Mucosa of rectum (tissue), 2 donors: ENCODE data around the gene ZFHX3.

Source experiments
- H3K27ac ChIP-seq, 2 donors: one replicate each; pipeline ENCODE4 v1.7.0; 2013; ENCODE audit warnings: inconsistent platforms in 2 of 2, low read depth in 2 of 2, low read length in 2 of 2
- H3K27me3 ChIP-seq, 2 donors: one replicate each; pipeline ENCODE4 v1.7.0; 2013; ENCODE audit warnings: low read length in 2 of 2; ENCODE audit not compliant: control insufficient read depth in 2 of 2, insufficient read depth in 2 of 2
- H3K36me3 ChIP-seq, 2 donors: one replicate each; pipeline ENCODE4 v1.7.0; 2013; ENCODE audit warnings: low read length in 2 of 2; ENCODE audit not compliant: control insufficient read depth in 2 of 2, insufficient read depth in 2 of 2
- H3K4me1 ChIP-seq, 2 donors: one replicate each; pipeline ENCODE4 v1.7.0; 2013; ENCODE audit warnings: low read length in 2 of 2, mild to moderate bottlenecking in 1 of 2; ENCODE audit not compliant: control insufficient read depth in 2 of 2, insufficient read depth in 2 of 2
- H3K4me3 ChIP-seq, 2 donors: one replicate each; pipeline ENCODE4 v1.7.0; 2013; ENCODE audit warnings: low read length in 2 of 2
- H3K9ac ChIP-seq, 2 donors: one replicate each; pipeline ENCODE4 v1.7.0; 2013; ENCODE audit warnings: low read length in 2 of 2, low read depth in 1 of 2, mild to moderate bottlenecking in 1 of 2
- H3K9me3 ChIP-seq, 2 donors: one replicate each; pipeline ENCODE4 v1.7.0; 2013; ENCODE audit warnings: low read length in 2 of 2; ENCODE audit not compliant: control insufficient read depth in 2 of 2
- donor health status: healthy.
- donor health status: Normal muscosa, but diverticular disease.

ZFHX3 gene

GRCh38 chr16:72884037-72884436 lies 163.9 kb downstream of the ZFHX3 start:
- Histone ChIP-seq H3K36me3 (peaks cover 26% of the 10 kb centered on the region in 2 donors), H3K4me3 (no peak overlapping the region), H3K9me3 (no peaks in the 10 kb centered on the region), H3K4me1 (no peaks in the 10 kb centered on the region), H3K27ac (no peak overlapping the region), H3K27me3 (no peaks in the 10 kb centered on the region), H3K9ac (no peak overlapping the region)

- Histone ChIP-seq H3K4me1 (no peaks in the 10 kb centered on the region), H3K27ac (no peak overlapping the region), H3K4me3 (no peak overlapping the region), H3K27me3 (no peaks in the 10 kb centered on the region), H3K36me3 (peaks cover under 1 to 4% of the 10 kb centered on the region in 2 donors), H3K9me3 (no peaks in the 10 kb centered on the region), H3K9ac (no peak overlapping the region)
Measured at GRCh38 chr16:72879846-72880245, 168.1 kb downstream of the ZFHX3 start.

- no peaks in the 10 kb centered on the region for H3K4me1 ChIP-seq
- H3K36me3 ChIP-seq: no peaks in the 10 kb centered on the region
- no peaks in the 10 kb centered on the region for H3K9me3 ChIP-seq
- H3K9ac ChIP-seq: no peak overlapping the region
- H3K27me3 ChIP-seq: no peaks in the 10 kb centered on the region
- no peak overlapping the region for H3K4me3 ChIP-seq
- H3K27ac ChIP-seq: no peak overlapping the region
Measured at GRCh38 chr16:72878301-72879269, 169.3 kb downstream of the ZFHX3 start.

GRCh38 chr16:72877374-72878028 lies 170.4 kb downstream of the ZFHX3 start:
- Histone ChIP-seq H3K9me3 (no peaks in the 10 kb centered on the region), H3K27ac (peak overlapping the region in 1 of 2 donors; percentile 29), H3K4me3 (no peak overlapping the region), H3K36me3 (no peaks in the 10 kb centered on the region), H3K4me1 (no peaks in the 10 kb centered on the region), H3K27me3 (no peaks in the 10 kb centered on the region), H3K9ac (no peak overlapping the region)

GRCh38 chr16:72876981-72877373 lies 171.0 kb downstream of the ZFHX3 start:
- Histone ChIP-seq H3K9me3 (no peaks in the 10 kb centered on the region), H3K27me3 (no peaks in the 10 kb centered on the region), H3K9ac (no peak overlapping the region), H3K4me3 (no peak overlapping the region), H3K36me3 (no peaks in the 10 kb centered on the region), H3K27ac (peak overlapping the region in 1 of 2 donors; percentile 29), H3K4me1 (no peaks in the 10 kb centered on the region)

DNA sequence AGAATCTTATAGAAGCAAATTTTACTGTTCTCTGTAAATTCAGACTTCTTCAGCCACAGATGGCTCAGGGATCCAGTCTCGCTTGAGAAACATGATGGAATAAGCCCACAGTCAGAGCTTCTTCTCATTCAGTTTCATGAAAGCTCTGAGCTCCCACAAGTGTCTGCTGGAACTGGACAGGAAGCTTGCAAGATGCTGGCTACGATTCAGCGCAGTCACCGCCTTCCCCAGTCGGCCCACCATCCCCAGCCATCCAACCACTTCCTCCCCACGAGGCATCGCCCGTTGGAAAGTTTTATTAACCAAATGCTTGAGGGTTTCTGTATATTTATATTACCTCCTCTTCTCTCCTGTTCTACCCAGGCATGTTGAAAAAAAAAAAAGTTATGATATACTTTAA lies 171.7 kb downstream of the ZFHX3 start:
- Histone ChIP-seq H3K36me3 (no peaks in the 10 kb centered on the region), H3K9me3 (no peaks in the 10 kb centered on the region), H3K27ac (peak overlapping the region in 1 of 2 donors; percentile 21), H3K4me3 (no peak overlapping the region), H3K27me3 (no peaks in the 10 kb centered on the region), H3K4me1 (no peaks in the 10 kb centered on the region), H3K9ac (no peak overlapping the region)

DNA sequence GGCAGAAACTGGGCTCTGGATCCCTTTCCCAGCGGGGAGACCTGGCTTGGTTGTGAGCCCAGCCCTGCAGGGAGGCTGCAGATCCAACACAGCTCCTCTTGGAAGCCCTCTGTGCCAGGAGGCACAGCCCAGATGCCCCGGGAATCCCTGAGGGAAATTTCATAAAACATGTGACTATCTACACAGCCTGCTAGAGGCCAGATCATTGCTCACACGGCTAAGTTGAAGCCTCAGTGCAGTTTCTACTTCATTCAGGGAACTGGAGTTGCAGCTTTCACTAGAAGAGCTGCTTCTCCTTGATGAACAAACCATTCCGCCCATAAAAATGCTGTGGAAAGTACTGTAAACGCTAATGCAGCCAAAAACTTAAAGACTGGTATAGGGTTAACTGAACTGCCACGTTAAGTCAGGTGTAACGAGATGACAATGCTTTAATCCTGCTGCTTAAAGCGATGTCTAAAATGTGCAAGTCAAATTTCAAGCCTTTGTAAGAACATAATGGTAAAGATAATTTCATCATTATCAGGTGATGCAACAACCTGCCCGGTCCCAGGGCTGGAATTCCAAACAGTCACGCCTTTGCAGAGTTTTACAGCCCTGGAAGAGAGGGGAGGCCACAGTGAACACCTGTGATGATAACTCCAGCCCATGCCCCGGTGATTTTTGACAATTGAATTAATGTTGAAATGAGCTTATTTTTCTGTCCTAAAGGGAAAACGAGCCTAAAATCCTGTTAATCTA lies 172.5 kb downstream of the ZFHX3 start:
- Histone ChIP-seq H3K4me1 (no peaks in the 10 kb centered on the region), H3K27ac (no peak overlapping the region), H3K9me3 (no peaks in the 10 kb centered on the region), H3K4me3 (no peak overlapping the region), H3K27me3 (no peaks in the 10 kb centered on the region), H3K36me3 (no peaks in the 10 kb centered on the region), H3K9ac (no peak overlapping the region)

DNA sequence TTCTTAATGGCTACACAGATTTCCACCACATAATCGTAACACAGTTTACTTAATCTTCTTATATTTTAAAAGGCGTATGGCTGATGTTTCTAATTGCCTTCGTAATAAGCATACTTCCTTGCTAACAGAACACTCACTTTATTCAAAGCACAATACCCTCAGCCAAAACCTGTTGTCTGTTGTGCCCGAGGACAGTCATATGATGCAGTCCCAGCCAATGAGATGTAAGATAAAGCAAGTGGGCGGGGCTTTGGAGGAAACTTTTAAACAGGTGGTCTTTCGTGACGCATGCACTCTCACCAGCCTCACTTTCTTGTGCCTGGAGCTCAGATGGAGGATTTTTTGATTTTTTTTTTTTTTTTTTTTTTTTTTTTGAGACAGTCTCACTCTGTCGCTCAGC lies 174.1 kb downstream of the ZFHX3 start:
- Histone ChIP-seq H3K4me1 (no peaks in the 10 kb centered on the region), H3K27me3 (no peaks in the 10 kb centered on the region), H3K27ac (no peak overlapping the region), H3K36me3 (no peaks in the 10 kb centered on the region), H3K9ac (no peak overlapping the region), H3K4me3 (no peak overlapping the region), H3K9me3 (no peaks in the 10 kb centered on the region)

DNA sequence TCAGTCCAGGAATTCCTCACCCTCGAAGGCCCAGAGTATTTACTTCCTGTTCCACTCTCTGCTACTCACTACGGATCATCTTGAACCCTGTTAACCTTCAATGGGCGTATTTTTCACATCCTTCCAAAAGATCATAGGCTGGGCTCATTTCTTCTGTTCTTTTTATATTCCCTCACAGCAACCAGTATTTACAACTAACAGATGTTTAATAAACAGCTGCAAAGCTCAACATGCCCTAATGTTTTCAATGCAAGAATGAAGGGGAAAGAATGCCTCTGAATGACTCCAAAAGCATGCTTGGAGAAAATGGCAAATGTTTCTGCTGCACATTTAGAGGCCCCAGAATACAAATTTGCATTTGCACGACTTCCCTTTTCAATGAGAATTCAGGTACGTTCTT lies 174.9 kb downstream of the ZFHX3 start:
- Histone ChIP-seq H3K9me3 (no peaks in the 10 kb centered on the region), H3K36me3 (no peaks in the 10 kb centered on the region), H3K27me3 (no peaks in the 10 kb centered on the region), H3K4me1 (no peaks in the 10 kb centered on the region), H3K9ac (no peak overlapping the region), H3K4me3 (no peak overlapping the region), H3K27ac (no peak overlapping the region)

DNA sequence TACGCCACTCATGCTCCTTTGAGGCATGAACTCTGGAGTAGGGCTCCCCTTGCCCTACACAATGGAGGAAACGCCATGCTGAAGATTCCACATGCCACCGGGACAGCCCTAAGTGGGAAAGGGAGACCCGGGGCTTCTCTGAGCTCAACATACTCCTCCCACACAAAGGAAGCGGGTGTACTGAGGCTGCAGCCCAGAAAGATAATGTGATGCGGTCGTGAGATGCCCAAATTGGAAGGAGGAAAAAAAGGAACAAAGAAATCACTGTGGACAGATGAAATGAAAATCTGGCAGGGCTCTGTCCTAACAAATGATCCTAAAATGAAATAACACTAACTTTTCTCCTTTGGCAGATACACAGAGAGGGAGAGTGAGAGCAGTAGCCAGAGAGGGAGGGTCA lies 182.1 kb downstream of the ZFHX3 start:
- no peak overlapping the region for H3K27ac ChIP-seq
- H3K4me1 ChIP-seq: no peaks in the 10 kb centered on the region
- H3K4me3 ChIP-seq: no peak overlapping the region
- peaks cover 0 to 6% of the 10 kb centered on the region in 2 donors for H3K36me3 ChIP-seq
- H3K9me3 ChIP-seq: no peaks in the 10 kb centered on the region
- no peaks in the 10 kb centered on the region for H3K27me3 ChIP-seq
- H3K9ac ChIP-seq: no peak overlapping the region
